Measurements from ENCODE around the gene ATP9B. TPM values are rescaled to one million over a fixed set of nuclear protein-coding genes. Genes with fewer than 3 reads are reported as not detected.
A peak's percentile ranks its signal among the peaks of the same experiment; 100 is the strongest.

ATP9B gene
- total RNA-seq, 1 donor from 2014 or later = 48.6 TPM

- intact Hi-C loops (cut with DNase I) = loop anchor here (10.0 kb wide), 2 partner anchors 137 to 257 kb away; no protein-coding TSS in a partner anchor
- Histone ChIP-seq H3K4me3 (no peak overlapping the region), H3K27me3 (ENCODE audit: low read depth) (peaks cover 25% of the 10 kb centered on the region), H3K4me1 (peaks cover 5% of the 10 kb centered on the region), H3K9me3 (no peaks in the 10 kb centered on the region), H3K27ac (no peak overlapping the region), H3K36me3 (no peaks in the 10 kb centered on the region)
- DNase-seq = no peak
- no peak for ATAC-seq
- no peak for TF ChIP-seq CTCF (IDR thresholded peaks at IDR 0.05)
These were observed 318.8 kb downstream of the ATP9B start for GRCh38 chr18:79388043-79388442.

- ATAC-seq = no peak
These were observed 320.5 kb downstream of the ATP9B start for GRCh38 chr18:79389689-79390088.

GRCh38 chr18:79392226-79392625 is 323.0 kb downstream of the ATP9B start:
- peaks cover 29% of the 10 kb centered on the region for H3K27me3 ChIP-seq (ENCODE audit: low read depth)

More at GRCh38 chr18:79389689-79390088, 320.5 kb downstream of the ATP9B start:
- Histone ChIP-seq H3K36me3 (no peaks in the 10 kb centered on the region), H3K9me3 (no peaks in the 10 kb centered on the region), H3K4me3 (no peak overlapping the region), H3K27ac (no peak overlapping the region), H3K4me1 (peaks cover 13% of the 10 kb centered on the region), H3K27me3 (ENCODE audit: low read depth) (peaks cover 29% of the 10 kb centered on the region)
- TF ChIP-seq CTCF (IDR thresholded peaks at IDR 0.05) = no peak
- no peak for DNase-seq
- intact Hi-C loops (cut with DNase I) = loop anchor here (10.0 kb wide), 2 partner anchors 135 to 255 kb away; no protein-coding TSS in a partner anchor

GRCh38 chr18:79393181-79393634 is 324.0 kb downstream of the ATP9B start:
- intact Hi-C loops (cut with DNase I) = no loop called here
- Histone ChIP-seq H3K9me3 (no peaks in the 10 kb centered on the region), H3K27me3 (ENCODE audit: low read depth) (peaks cover 23% of the 10 kb centered on the region), H3K4me1 (peaks cover 25% of the 10 kb centered on the region), H3K4me3 (peak overlapping the region; percentile 62), H3K36me3 (no peaks in the 10 kb centered on the region), H3K27ac (peak overlapping the region; percentile 91)
- DNase-seq (no peak), ATAC-seq (peak; percentile 4 to 21)
- no peak for TF ChIP-seq CTCF (IDR thresholded peaks at IDR 0.05)

More at GRCh38 chr18:79392226-79392625, 323.0 kb downstream of the ATP9B start:
- peaks cover 25% of the 10 kb centered on the region for H3K4me1 ChIP-seq
- DNase-seq (no peak), ATAC-seq (no peak)
- no peak overlapping the region for H3K4me3 ChIP-seq
- H3K36me3 ChIP-seq = no peaks in the 10 kb centered on the region
- intact Hi-C loops (cut with DNase I) = no loop called here
- no peaks in the 10 kb centered on the region for H3K9me3 ChIP-seq
- no peak for TF ChIP-seq CTCF (IDR thresholded peaks at IDR 0.05)
- H3K27ac ChIP-seq = no peak overlapping the region

- peak; percentile 93 for DNase-seq
- no peaks in the 10 kb centered on the region for H3K36me3 ChIP-seq
- peak; percentile 83 to 89 for ATAC-seq
- peaks cover 19% of the 10 kb centered on the region for H3K27me3 ChIP-seq (ENCODE audit: low read depth)
- TF ChIP-seq CTCF (IDR thresholded peaks at IDR 0.05) = no peak
- H3K4me1 ChIP-seq = peaks cover 25% of the 10 kb centered on the region
- intact Hi-C loops (cut with DNase I) = no loop called here
- no peaks in the 10 kb centered on the region for H3K9me3 ChIP-seq
- H3K27ac ChIP-seq = peak overlapping the region; percentile 91
- H3K4me3 ChIP-seq = peak overlapping the region; percentile 62
These were observed 324.7 kb downstream of the ATP9B start for GRCh38 chr18:79393635-79394533.
